Activated CD4-positive, alpha-beta T cell treated with anti-CD3 and anti-CD28 coated beads, Interleukin-2, Interleukin-4, amounts not matched to agents 100 ng/mL and 50 ng/mL, durations not matched to agents 16 hours and 8 hours (primary cell): Measurements from ENCODE around the gene CCR6.
"Not testable (repeated sequence)": the region's sequence is repeated elsewhere in the genome, so short reads cannot be mapped to it uniquely, and the experiment has no call there.

ENCODE experiments used
- DNase-seq: peaks from one replicate; pipeline ENCODE4 v3.0.0-alpha.2; 2020; ENCODE audit warnings: low spot score

CCR6 gene

GRCh38 chr6:167172011-167172410, 49.1 kb downstream of the CCR6 start:
- DNase-seq: not testable (repeated sequence)

GRCh38 chr6:167177271-167177670, 54.4 kb downstream of the CCR6 start:
- not testable (repeated sequence) for DNase-seq

DNA sequence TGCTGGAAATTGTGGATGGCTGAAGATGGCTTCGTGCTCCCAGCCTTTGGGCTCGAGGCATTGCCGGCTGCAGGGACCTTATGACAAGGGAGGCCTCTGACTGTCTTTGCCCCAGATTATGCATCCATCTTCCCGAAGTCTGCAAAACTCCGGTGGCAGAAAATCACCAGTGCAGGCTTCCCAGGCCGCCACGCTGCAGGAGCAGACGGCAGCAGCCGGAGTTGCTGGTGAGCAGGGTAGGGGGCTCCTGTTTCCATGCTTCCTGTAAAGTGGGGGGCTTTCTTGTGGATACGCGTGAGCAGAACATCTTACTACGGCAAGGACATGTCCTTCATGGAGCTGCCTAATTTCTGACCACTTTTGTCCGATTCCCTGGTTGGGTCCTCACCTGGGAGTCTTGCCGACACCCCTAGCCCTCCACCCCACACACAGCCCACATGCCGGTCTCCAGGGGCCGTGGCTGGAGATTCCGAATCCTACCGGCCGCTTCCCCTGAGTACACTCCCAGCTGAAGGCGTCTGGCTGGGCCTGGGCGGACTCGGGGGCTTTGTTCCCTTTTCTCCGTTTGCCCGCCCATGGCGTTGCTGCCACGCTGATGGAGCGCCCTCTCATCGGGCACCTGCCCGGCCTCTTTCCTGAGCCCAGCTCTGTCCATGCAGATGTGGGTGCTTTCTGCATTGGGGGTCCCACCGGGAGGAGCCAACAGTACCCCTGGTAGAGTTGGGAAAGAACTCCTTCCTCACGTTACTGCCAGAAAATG, 56.2 kb downstream of the CCR6 start:
- DNase-seq: not testable (repeated sequence)

DNA sequence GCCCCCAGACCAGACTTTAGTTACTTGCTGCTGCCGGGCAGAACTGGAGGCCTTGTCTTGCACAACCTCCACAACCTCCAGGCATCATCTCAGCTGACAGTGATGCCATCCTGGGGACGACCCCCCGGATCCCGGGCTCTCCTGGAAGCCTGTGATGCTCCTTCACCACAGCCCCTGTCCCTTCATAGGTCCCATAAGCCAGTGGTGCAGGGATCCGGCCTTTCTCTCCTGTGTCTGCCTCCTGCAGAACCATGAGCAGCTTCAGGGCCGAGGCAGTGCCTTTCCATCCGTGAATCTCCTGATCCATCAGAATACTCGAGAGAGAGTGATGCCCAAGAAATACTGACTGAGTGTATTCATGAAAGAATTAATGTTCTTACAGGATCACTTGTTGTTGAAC, 57.2 kb downstream of the CCR6 start:
- not testable (repeated sequence) for DNase-seq

GRCh38 chr6:167181351-167181750, 58.5 kb downstream of the CCR6 start:
- DNase-seq: not testable (repeated sequence)

DNA sequence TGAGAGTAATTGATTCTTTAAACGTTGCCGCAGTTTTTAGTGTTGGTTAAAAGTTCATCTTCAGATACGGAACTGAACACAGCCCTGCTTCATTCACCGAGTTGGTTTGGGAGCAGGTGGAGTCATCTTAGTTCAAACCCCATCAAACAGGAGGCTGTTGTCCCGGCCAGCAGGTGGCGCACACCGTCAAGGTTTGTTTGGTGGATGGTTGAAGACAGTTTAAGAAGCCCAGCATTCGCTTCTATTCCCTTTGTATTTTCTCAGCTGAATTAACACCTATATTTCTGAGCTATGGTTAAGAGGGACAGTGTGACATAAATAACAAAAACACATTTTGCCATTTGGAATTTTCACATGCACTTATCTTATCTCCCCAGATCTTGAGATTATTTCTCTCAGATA, 60.0 kb downstream of the CCR6 start:
- DNase-seq: not testable (repeated sequence)

GRCh38 chr6:167185101-167185500, 62.2 kb downstream of the CCR6 start:
- DNase-seq: not testable (repeated sequence)

DNA sequence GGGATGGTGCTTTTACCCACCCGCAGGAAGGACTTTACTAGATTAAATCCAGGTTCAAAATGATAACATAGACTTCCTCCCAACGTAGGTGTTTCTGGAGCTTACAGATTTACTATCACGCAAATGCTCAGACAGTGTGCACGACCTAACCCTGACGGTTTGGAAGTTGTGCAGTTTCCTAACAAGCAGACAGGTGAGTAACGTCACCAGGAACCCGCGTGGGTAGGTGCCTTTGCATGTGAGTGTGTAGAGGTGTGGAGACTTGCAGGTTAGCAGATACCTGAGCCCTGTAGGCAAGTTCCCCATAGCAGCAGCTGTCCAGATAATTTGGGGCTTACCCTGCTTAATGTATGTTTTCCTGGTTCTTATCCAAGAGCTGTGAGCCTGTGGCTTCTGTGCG, 64.4 kb downstream of the CCR6 start:
- not testable (repeated sequence) for DNase-seq
